HuH-7 (cell line): ENCODE data around the gene ECE1.
"Not testable (repeated sequence)": the region's sequence is repeated elsewhere in the genome, so short reads cannot be mapped to it uniquely, and the experiment has no call there.

ENCODE experiments used
- DNase-seq: peaks from one replicate; pipeline ENCODE4 v3.0.0; 2011; ENCODE audit warnings: low spot score

Gene ECE1

GRCh38 chr1:21291184-21291583, 921 bp upstream of the ECE1 start:
- no peak for DNase-seq

GRCh38 chr1:21290546-21290944, 282 bp upstream of the ECE1 start:
- DNase-seq: no peak

- DNase-seq: no peak
Measured at GRCh38 chr1:21289127-21289526, 1.1 kb downstream of the ECE1 start.

GRCh38 chr1:21287905-21288514, 2.3 kb downstream of the ECE1 start:
- DNase-seq: no peak

- DNase-seq: not testable (repeated sequence)
Measured at GRCh38 chr1:21285386-21285785, 4.9 kb downstream of the ECE1 start.

GRCh38 chr1:21285055-21285372, 5.2 kb downstream of the ECE1 start:
- DNase-seq: no peak

GRCh38 chr1:21284206-21285054, 5.8 kb downstream of the ECE1 start:
- DNase-seq: no peak

- DNase-seq: no peak
Measured at GRCh38 chr1:21283524-21283923, 6.7 kb downstream of the ECE1 start.

GRCh38 chr1:21282020-21282419, 8.2 kb downstream of the ECE1 start:
- DNase-seq: not testable (repeated sequence)

- DNase-seq: no peak
Measured at GRCh38 chr1:21280482-21280881, 9.8 kb downstream of the ECE1 start.

- DNase-seq: no peak
Measured at GRCh38 chr1:21280011-21280471, 10.2 kb downstream of the ECE1 start.

- DNase-seq: no peak
Measured at GRCh38 chr1:21278860-21279845, 11.1 kb downstream of the ECE1 start.

GRCh38 chr1:21278208-21278859, 11.9 kb downstream of the ECE1 start:
- DNase-seq: no peak

GRCh38 chr1:21277180-21277579, 13.1 kb downstream of the ECE1 start:
- DNase-seq: no peak

- no peak for DNase-seq
Measured at GRCh38 chr1:21272540-21272939, 17.7 kb downstream of the ECE1 start.

- DNase-seq: no peak
Measured at GRCh38 chr1:21271550-21271949, 18.7 kb downstream of the ECE1 start.

GRCh38 chr1:21270086-21270689, 20.1 kb downstream of the ECE1 start:
- DNase-seq: peak; percentile 78

GRCh38 chr1:21269461-21270085, 20.7 kb downstream of the ECE1 start:
- DNase-seq: no peak

GRCh38 chr1:21268281-21269239, 21.7 kb downstream of the ECE1 start:
- DNase-seq: no peak
